Measurements from ENCODE around the gene KIAA0753.
A peak's percentile ranks its signal among the peaks of the same experiment; 100 is the strongest.
"Not testable (repeated sequence)": the region's sequence is repeated elsewhere in the genome, so short reads cannot be mapped to it uniquely, and the experiment has no call there.

The KIAA0753 gene

DNA sequence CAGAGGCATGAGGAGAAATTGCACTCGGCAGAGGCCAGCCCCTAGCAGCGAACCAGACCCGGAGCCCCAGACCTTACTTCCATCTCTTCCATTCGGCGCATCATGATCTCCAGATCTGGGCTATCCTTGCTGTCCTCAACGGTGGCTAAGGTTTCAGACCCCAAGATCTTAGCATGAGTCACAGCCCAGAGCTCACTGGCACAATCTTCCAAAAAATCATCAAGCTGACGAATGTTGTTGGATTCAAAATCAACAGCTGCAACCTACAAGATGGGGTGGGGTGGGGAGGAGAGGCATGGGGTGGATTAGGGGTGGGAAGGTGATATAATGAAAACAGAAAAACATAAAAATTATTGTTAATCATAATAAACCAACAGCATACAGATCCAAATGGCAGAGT is 44.4 kb downstream of the KIAA0753 start:
- no peak for DNase-seq

DNA sequence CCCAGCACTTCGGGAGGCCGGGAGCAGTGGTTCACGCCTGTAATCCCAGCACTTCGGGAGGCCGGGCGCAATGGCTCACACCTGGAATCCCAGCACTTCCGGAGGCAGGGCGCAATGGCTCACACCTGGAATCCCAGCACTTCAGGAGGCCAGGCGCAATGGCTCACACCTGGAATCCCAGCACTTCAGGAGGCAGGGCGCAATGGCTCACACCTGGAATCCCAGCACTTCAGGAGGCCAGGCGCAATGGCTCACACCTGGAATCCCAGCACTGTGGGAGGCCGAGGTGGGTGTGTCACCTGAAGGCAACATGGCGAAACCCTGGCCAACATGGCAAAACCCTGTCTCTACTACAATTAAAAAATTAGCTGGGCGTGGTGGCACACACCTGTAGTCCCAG is 47.1 kb downstream of the KIAA0753 start:
- DNase-seq: not testable (repeated sequence)

DNA sequence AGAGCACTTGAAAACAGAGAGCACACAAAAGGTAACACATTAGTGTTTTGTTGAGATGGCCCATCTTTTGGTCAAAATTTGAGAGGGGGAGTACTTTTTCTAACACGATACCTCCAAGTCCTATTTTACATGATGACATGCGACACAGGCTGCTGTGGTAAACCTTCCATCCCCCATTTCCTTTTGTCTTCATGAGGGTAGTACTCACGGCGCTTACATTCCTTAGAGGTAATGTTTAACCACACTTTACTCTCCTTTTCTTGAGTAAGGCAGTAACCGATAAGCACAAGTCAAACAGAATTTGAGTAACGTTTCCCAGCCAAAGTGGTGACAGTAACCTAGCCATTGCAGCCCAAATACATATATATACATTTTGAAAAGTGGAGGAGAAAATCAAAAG is 48.3 kb downstream of the KIAA0753 start:
- no peak for DNase-seq

DNA sequence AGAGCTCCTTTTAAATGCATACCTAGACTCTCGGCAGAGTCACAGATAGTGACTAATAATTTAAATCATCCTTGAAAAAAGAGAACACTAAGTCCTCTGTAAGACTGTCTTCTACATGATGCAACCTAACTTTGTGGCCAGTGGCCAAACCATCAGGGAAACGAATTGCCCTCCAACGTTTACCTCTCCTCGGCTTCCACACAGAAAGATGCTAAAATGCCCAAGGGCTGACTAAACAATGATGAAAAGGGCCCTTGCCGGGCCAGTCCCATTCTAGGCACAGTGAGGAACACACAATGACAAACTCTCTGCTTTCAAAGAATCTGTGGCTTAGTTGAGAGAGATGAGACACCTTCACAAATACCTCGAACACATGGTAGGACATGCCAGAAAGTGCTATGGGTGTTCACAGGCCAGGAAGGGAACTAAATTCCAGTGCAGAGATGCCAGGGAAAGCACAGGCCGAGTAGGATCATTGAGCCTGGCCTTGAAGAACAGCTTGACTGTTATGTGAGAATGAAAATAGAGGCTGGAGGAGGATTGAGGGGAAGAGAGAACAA is 48.8 kb downstream of the KIAA0753 start:
- DNase-seq: peak; percentile 84

DNA sequence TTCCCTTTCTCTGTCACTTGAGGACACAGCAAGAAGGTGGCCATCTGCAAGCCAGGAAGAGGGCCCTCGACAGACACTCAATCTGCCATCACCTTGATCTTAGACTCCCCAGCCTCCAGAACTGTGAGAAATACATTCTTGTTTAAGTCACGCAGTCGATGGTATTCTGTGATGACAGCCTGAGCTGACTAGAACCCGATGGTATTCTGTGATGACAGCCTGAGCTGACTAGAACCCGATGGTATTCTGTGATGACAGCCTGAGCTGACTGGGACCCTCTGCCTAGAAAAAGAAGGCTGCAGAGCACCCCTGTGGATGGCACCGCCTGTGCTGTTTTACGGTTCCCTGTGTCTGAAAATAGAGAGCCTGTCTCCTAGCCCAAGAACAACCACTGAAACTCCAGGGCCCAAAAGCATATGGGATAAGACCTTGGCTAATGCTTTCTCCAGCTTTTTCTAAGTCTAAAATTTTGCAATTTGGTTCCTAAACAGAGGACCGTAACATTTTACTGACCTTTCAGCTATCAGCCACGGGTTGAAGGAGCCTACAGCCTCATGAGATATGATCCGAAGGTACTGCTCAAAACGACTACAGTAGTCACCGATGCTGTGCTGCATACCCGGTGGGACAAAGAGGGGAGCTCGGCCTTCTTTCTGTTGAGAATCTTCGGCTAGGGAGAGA is 51.1 kb downstream of the KIAA0753 start:
- no peak for DNase-seq

DNA sequence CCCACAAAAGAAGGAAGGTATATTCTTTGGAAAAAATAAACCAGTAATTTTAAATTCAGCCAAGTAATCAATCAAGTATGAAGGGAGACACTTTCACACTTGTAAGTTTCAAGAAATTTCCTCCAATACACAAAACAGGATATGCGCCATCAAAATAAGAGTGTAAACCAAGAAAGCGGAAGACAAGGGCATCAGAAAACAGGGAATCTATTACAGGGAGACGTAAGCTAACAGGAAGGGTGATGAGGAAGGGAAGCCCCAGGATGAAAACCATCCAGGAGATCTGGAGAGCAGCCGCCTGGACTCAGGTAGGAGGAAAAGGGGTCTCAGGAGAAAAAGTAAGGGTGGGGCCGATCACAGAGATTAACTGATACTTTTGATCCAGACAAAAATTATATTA is 52.3 kb downstream of the KIAA0753 start:
- DNase-seq: no peak

DNA sequence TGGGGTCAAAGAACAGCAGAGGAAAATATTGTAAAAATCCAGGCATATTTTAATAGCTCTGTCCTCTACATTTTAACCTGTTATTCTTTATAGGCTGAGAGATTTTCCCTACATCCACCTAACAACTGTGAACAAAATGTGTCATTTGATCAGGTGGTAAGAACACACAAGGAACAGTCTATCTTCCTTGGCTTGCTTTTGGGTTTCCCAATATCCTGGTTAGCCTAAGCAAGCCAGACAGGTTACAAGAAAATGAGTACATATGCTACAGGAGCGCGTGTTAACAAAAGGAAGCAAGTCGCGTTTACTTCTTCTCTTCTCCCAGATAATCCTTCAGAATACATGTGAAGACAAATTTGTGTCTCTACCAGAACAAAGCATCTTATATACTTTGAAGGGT is 53.2 kb downstream of the KIAA0753 start:
- no peak for DNase-seq

DNA sequence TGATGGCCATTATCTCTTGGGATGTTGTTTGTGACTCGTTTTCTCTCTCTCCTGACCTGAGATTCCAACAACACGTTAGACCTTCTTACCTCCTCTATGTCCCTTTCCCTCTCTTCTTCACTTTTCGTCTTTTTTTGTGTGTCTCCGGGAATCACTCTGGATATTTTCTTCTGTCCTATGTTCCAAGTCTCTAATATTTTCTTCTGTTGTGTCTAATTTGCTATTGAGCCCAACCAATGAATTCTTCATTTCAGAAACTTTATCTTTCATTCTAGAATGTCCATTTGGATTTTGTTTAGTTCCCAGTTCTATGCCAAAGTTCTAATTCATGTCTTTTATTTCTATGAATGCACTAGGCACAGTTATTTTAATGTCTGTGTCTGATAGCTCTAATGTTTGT is 57.1 kb downstream of the KIAA0753 start:
- DNase-seq: no peak

GRCh38 chr17:6580625-6581024 is 59.9 kb downstream of the KIAA0753 start:
- no peak for DNase-seq

DNA sequence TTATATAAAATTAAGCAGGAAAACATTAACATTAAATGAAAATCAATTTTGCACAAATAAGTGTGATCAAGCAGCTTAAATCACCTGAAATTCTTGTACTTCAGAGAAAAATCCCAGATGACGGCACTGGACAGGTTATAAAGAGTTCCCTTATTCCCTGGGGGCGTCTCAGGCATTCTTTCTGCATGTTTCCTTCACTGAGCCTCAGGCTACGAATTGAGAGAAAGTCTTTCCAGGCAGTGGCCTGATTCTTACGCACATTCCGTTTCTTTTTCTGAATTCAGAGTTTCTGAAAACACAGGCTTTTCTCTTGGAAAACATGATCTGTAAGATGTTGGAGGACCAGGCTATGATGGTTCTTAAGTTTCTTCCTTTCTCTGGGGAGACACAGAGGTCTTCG is 62.0 kb downstream of the KIAA0753 start:
- DNase-seq: no peak

GRCh38 chr17:6577686-6578263 is 62.7 kb downstream of the KIAA0753 start:
- no peak for DNase-seq

DNA sequence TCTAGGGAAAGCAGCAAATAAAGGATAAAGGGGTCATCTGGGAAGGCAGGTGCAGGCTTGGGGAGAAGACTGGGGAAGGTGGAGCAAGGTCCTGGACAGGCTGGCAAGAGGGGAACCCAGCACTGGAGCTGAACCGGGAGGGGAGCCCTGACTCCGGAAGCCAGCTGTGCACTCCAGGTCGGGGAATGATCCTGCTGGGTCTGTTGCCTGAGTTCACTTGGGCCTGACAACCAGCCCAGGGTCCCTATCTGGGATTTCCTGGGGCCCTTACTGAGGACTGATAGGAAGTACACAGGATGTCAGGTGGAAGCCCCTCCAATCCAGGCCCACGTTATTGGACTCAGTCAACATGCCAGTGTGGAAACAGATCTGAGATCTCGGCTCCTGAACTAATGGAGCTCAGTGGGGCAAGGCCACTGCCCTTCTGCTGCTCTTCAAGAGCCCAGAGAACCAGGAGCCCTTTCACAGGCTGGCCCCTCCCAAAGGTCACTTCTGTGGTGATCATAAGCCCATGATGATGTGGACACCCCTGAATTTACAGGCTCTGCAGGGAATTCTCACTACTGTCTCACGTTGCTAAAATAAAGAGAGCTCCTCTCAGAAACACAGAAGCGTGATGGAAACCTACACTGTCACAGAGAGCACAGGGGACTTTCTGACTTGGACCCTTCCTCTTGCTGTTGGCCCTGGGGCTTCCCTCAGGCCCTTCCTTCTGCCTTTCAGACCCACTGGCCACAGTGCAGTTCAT is 64.3 kb downstream of the KIAA0753 start:
- DNase-seq: no peak

DNA sequence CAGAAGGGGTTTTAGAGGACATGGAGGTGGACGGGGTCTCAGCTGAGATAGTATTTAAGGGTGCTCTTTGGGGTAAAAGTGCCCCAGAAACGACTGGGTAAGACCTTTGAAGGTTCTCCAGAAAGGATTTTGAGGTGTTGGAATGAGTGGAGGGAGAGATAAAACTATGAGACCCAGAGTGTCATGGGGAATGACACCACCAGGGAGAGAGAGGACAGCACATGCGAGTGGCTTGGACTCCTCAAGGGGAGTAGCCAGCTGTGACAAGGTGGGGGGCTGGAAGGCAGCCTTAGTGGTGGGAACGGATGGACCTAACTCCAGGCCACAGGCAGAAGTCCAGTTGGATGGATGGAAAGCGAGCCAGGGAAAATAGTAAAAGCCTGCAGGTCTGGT is 64.9 kb downstream of the KIAA0753 start:
- DNase-seq: no peak

GRCh38 chr17:6574687-6575595 is 65.6 kb downstream of the KIAA0753 start:
- peak; percentile 73 for DNase-seq

GRCh38 chr17:6573982-6574686 is 66.4 kb downstream of the KIAA0753 start:
- no peak for DNase-seq

GRCh38 chr17:6573495-6573894 is 67.0 kb downstream of the KIAA0753 start:
- not testable (repeated sequence) for DNase-seq

- DNase-seq: no peak
These were observed 67.5 kb downstream of the KIAA0753 start for GRCh38 chr17:6572972-6573370.

- no peak for DNase-seq
These were observed 69.1 kb downstream of the KIAA0753 start for GRCh38 chr17:6571452-6571781.

GRCh38 chr17:6570731-6571451 is 69.6 kb downstream of the KIAA0753 start:
- DNase-seq: no peak

DNA sequence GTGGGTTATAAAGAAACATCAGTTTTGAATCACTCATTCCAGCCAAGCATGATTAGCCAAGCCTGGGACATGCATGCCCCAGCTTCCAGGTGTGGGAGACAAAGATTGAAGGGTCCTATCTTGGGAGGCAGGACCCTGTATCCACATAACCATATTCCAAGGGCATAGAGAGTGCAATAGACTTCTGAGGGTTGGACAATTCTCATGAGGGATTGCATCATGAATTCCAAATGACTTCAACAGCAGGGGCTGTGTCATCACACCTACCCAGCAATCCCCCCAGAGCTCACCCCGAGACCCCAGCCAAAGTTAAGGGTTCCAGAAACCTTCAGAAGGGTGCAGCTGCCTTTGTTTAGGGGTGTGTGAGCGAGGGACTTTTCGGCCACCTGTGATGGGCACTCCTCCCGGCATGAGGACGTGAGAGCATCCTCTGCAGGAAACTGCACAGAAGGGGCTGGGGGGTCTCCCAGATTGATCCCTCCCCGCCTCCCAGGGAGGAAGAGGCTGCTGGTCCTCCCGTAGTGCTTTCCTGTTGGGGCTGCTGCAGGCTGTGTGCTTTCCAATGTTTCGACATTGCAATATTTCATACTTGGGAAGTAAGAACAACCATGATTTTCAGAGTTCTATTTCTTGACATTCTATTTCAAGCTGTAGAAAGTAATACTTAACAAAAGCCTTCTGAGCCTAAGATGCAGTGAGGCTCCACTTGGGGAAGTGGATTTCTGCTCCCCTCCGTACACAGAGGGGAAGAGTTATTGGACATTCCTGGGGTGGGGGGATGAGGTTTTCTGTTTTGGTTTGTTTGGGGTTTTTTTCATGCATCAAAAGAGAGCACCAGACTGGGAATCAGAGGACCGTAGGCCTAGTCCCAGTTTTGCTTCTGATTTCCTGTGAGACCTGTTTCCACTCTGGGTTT is 70.9 kb downstream of the KIAA0753 start:
- no peak for DNase-seq
